Medulla oblongata (tissue), 1 donor: ENCODE results near the gene EFCAB12.
"Not testable (repeated sequence)": the region's sequence is repeated elsewhere in the genome, so short reads cannot be mapped to it uniquely, and the experiment has no call there.

Experiments used
- DNase-seq: peaks from one replicate; pipeline ENCODE4 v3.0.0-alpha.2; 2015; ENCODE audit errors: extremely low spot score

Gene EFCAB12

GRCh38 chr3:129421236-129421883, 7.1 kb downstream of the EFCAB12 start:
- DNase-seq = no peak

- DNase-seq = no peak
These were observed 9.0 kb downstream of the EFCAB12 start for GRCh38 chr3:129419476-129419875.

- DNase-seq = no peak
These were observed 10.1 kb downstream of the EFCAB12 start for GRCh38 chr3:129418041-129418973.

- peak; percentile 15 for DNase-seq
These were observed 11.1 kb downstream of the EFCAB12 start for GRCh38 chr3:129417326-129417725.

GRCh38 chr3:129416415-129416814, 12.0 kb downstream of the EFCAB12 start:
- DNase-seq = no peak

- DNase-seq = no peak
These were observed 12.6 kb downstream of the EFCAB12 start for GRCh38 chr3:129415830-129416229.

GRCh38 chr3:129415378-129415777, 13.1 kb downstream of the EFCAB12 start:
- DNase-seq = no peak

GRCh38 chr3:129413687-129414506, 14.5 kb downstream of the EFCAB12 start:
- DNase-seq = no peak

- DNase-seq = not testable (repeated sequence)
These were observed 15.2 kb downstream of the EFCAB12 start for GRCh38 chr3:129413238-129413637.

GRCh38 chr3:129412542-129413198, 15.8 kb downstream of the EFCAB12 start:
- DNase-seq = no peak

GRCh38 chr3:129410971-129411370, 17.5 kb downstream of the EFCAB12 start:
- DNase-seq = no peak

GRCh38 chr3:129409541-129409940, 18.9 kb downstream of the EFCAB12 start:
- DNase-seq = no peak

GRCh38 chr3:129404610-129405009, 23.8 kb downstream of the EFCAB12 start:
- no peak for DNase-seq

- no peak for DNase-seq
These were observed 24.3 kb downstream of the EFCAB12 start for GRCh38 chr3:129404130-129404529.

- DNase-seq = no peak
These were observed 25.0 kb downstream of the EFCAB12 start for GRCh38 chr3:129403450-129403849.

- DNase-seq = no peak
These were observed 25.8 kb downstream of the EFCAB12 start for GRCh38 chr3:129402616-129403015.

GRCh38 chr3:129402210-129402609, 26.2 kb downstream of the EFCAB12 start:
- no peak for DNase-seq

GRCh38 chr3:129399895-129400357, 28.5 kb downstream of the EFCAB12 start:
- DNase-seq = no peak

- peak; percentile 98 for DNase-seq
These were observed 29.1 kb downstream of the EFCAB12 start for GRCh38 chr3:129399145-129399894.

- DNase-seq = no peak
These were observed 29.7 kb downstream of the EFCAB12 start for GRCh38 chr3:129398803-129399144.
